Upper lobe of left lung (tissue), 6 donors: Measurements from ENCODE around the gene ARMC6. TPM values are rescaled to one million over a fixed set of nuclear protein-coding genes. Genes with fewer than 3 reads are reported as not detected.
A peak's percentile ranks its signal among the peaks of the same experiment; 100 is the strongest.

Experiments
- ATAC-seq, 2 donors: fragments of 200-7000 bp; cut with Tn5 transposase; one replicate each; pipeline ENCODE4 v1.9.1; 2022; ENCODE audit warnings: mild to moderate bottlenecking in 2 of 2, moderate library complexity in 2 of 2; ENCODE audit not compliant: low FRiP score in 2 of 2
- DNase-seq, 2 donors: peaks; one replicate each; pipeline ENCODE4 v3.0.0-alpha.2; 2019 to 2020
- H3K27ac ChIP-seq, 4 donors: fragments of 200-600 bp; sonication (generic); one replicate each; pipeline ENCODE4 v1.5.1; 2016 to 2019
- H3K27me3 ChIP-seq, 4 donors: fragments of 200-600 bp; sonication (generic); one replicate each; pipeline ENCODE4 v1.5.1; 2017 to 2019
- H3K36me3 ChIP-seq, 4 donors: fragments of 200-600 bp; sonication (generic); one replicate each; pipeline ENCODE4 v1.5.1; 2016 to 2019
- H3K4me1 ChIP-seq, 4 donors: fragments of 200-600 bp; sonication (generic); one replicate each; pipeline ENCODE4 v1.5.1; 2018 to 2019
- H3K4me3 ChIP-seq, 4 donors: fragments of 200-600 bp; sonication (generic); one replicate each; pipeline ENCODE4 v1.5.1; 2017 to 2019; ENCODE audit warnings: mild to moderate bottlenecking in 2 of 4, moderate library complexity in 1 of 4
- H3K9me3 ChIP-seq, 4 donors: fragments of 200-600 bp; sonication (generic); one replicate each; pipeline ENCODE4 v1.5.1; 2018 to 2019
- EP300 ChIP-seq, 4 donors: sonication (generic); formaldehyde crosslinking; IDR thresholded peaks; one replicate each; pipeline ENCODE4 v1.5.1; 2017; ENCODE audit warnings: antibody characterized with exemption in 4 of 4, control low read depth in 2 of 4
- POLR2A ChIP-seq, 4 donors: fragments of 450-650 bp; IDR thresholded peaks; one replicate each; pipeline ENCODE4 v1.5.1; 2016 to 2017; ENCODE audit warnings: antibody characterized with exemption in 4 of 4, mild to moderate bottlenecking in 2 of 4
- POLR2AphosphoS5 ChIP-seq, 2 donors: sonication (generic); formaldehyde crosslinking; IDR thresholded peaks; one replicate each; pipeline ENCODE4 v1.5.1; 2017; ENCODE audit warnings: antibody characterized with exemption in 2 of 2
- WGBS, 2 donors: methylation state at CpG; one replicate each; pipeline ENCODE4 v1.1.5; 2017 to 2018; 5-methylcytosine and 5-hydroxymethylcytosine counted together
- total RNA-seq, 6 donors: library from RNA; depleted of rRNA in 4 of 6; stranded (reverse); fragments of >200 nt in 4 of 6; gene quantifications; one replicate each; pipeline versions ENCODE4 v1.1.0 to v1.2.1, GENCODE V29; 2016 to 2021
- TF ChIP-seq, protein P1 (sequence below), 6 experiments: fragments of 450-650 bp in 4 of 6; fragments of 200-600 bp in 2 of 6; sonication (generic) in 2 of 6; IDR thresholded peaks; one replicate each; pipeline ENCODE4 v1.5.1; 2016 to 2019; ENCODE audit warnings: antibody characterized with exemption in 6 of 6
- donor health status: DM: no; HTN: no; CAD: no; lungs with moderate emphysema.
- donor health status: DM: no; HTN: yes; CAD: no; lungs with severe emphysema.

The ARMC6 gene
- total RNA-seq, 6 donors from 2014 or later, result 14.1 to 46.5 (median 26.8) TPM

DNA sequence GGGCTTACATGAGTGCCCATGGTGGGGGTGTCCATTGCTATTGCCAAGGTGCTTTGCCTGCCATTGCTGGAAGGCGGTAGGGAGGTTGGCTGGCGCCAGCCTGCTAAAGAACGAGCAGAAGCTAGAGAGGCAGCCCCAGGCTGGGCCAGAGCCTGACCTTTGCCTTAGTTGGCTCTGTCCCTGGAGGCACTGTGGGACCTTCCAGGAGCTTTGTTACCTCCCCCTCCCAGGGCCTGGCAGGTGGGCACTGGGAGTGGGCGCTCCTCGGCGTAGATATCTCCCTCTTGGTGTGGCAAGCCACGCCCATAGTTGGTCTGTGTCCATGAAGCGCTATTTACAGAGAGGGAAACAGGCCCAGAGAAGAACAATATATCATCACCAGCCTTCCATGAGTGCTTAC is 28.1 kb downstream of the ARMC6 start:
- no peak overlapping the region for H3K27ac ChIP-seq
- 86 to 100% methylated on average over 3 to 8 of the region's 8 CpGs for WGBS, 2 donors

DNA sequence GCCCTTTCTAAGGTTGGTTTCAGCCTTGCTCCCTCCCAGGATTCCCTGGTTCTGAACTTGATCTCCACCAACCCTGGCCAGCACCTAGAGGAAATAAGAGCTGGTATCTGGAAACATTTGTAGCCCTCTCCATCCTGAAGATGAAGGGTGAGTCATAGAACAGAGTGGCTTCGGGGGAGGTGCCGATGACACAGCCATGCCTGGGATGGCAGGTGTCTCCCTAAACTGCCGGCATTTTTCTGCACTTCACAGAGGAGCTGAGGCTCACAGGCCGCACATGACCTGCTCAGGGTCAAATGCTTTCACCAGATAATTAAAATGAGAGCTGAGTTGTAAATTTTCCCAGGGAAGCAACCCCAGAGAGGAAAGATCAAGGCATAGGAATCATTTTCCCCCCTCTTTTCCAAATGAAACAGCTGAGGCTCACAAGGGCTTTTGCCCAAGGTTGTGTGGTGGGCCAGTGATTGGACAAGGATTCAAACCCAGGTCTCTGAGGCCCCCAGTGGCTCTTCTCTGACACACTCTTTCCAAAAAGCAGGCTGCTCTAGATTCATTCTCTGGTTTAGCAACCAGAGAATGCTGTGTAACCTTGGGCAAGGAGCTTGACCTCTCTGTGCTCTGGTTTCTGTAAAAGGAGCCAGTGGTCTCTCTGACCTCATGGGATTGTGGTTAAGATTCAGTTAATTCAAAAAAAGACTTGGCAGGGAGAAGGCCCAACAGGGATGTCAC is 29.2 kb downstream of the ARMC6 start:
- Histone ChIP-seq H3K27me3 (no peaks in the 10 kb centered on the region), H3K27ac (peak overlapping the region; percentile 15 to 85 (median 77)), H3K36me3 (peaks cover 0 to 8% (median 3%) of the 10 kb centered on the region in 4 donors), H3K9me3 (no peaks in the 10 kb centered on the region), H3K4me3 (peak overlapping the region in 3 of 4 donors; percentile 68 to 94 (median 94)), H3K4me1 (peaks cover 18 to 36% (median 24%) of the 10 kb centered on the region in 4 donors)
- DNase-seq, result no peak
- ATAC-seq, result no peak
- TF ChIP-seq EP300 (IDR thresholded peaks at IDR 0.05) (no peak), POLR2AphosphoS5 (IDR thresholded peaks at IDR 0.05) (no peak), POLR2A (IDR thresholded peaks at IDR 0.05) (no peak)
- TF ChIP-seq, protein P1, sequence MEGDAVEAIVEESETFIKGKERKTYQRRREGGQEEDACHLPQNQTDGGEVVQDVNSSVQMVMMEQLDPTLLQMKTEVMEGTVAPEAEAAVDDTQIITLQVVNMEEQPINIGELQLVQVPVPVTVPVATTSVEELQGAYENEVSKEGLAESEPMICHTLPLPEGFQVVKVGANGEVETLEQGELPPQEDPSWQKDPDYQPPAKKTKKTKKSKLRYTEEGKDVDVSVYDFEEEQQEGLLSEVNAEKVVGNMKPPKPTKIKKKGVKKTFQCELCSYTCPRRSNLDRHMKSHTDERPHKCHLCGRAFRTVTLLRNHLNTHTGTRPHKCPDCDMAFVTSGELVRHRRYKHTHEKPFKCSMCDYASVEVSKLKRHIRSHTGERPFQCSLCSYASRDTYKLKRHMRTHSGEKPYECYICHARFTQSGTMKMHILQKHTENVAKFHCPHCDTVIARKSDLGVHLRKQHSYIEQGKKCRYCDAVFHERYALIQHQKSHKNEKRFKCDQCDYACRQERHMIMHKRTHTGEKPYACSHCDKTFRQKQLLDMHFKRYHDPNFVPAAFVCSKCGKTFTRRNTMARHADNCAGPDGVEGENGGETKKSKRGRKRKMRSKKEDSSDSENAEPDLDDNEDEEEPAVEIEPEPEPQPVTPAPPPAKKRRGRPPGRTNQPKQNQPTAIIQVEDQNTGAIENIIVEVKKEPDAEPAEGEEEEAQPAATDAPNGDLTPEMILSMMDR (IDR thresholded peaks at IDR 0.05), result no peak
- 80 to 88% methylated on average over 2 to 4 of the region's 4 CpGs for WGBS, 2 donors

More for the DNA sequence above, 28.1 kb downstream of the ARMC6 start:
- ATAC-seq (no peak), DNase-seq (peak in 1 of 2 donors; percentile 34)
- H3K9me3 ChIP-seq, result no peaks in the 10 kb centered on the region
- no peak overlapping the region for H3K4me3 ChIP-seq
- H3K36me3 ChIP-seq, result peaks cover 0 to 19% (median 11%) of the 10 kb centered on the region in 4 donors
- TF ChIP-seq POLR2A (IDR thresholded peaks at IDR 0.05) (no peak), POLR2AphosphoS5 (IDR thresholded peaks at IDR 0.05) (no peak), EP300 (IDR thresholded peaks at IDR 0.05) (no peak)
- TF ChIP-seq, protein P1 (IDR thresholded peaks at IDR 0.05), result no peak
- H3K4me1 ChIP-seq, result peaks cover 18 to 36% (median 24%) of the 10 kb centered on the region in 4 donors
- no peaks in the 10 kb centered on the region for H3K27me3 ChIP-seq

DNA sequence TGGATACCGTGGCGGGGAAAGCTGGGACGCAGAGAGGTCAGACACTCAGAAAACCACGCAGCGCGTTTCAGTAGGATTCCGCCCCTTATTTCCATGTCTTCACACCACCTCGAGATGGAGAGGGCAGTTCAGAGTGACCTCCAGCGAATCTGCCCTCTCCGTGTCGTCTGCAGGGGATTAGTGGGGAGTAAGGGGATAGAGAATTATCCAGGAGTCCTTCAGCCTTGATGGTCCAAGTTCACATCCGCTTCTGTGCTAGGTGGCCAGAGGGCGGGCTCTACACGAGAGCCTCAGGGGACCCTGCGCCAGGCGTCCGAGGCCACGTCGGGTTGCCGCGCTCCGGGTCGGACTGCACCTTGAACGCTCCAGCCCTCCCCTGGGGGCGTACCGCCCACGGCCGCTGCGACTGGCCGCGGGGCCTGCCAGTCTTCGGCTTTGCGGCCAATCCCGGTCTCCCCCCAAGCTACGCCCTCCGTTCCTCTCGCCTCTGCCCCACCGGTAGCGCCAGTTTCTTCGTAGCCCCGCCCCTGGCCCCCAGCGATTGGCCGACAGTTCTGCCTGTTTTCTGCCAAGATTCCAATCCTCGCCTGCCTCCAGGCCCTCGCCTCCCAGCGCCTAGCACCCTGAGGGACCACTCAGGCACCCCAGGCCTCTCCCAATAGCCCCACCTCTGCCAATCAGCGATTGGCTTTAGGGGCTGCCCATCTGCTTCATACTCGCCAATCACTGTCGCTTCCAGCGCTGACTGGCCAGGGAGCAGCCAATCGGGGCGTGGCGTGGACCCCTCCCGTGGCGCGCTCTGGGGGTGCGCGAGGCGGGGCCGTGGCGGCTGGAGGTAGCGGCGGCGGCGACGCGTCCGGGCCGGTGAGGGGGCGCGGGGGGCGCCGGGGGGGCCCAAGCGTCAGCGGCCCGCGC is 30.0 kb downstream of the ARMC6 start, which contains the start of gene SLC25A42:
Gene SLC25A42, plus strand, starts transcription at position 812 of the 915 bp plus-strand sequence. CDS start 32,131 bp downstream, outside the sequence.
- WGBS, 2 donors, result 7 to 9% methylated on average over 27 to 49 of the region's 77 CpGs
- Histone ChIP-seq H3K4me3 (peak within 1 kb of the TSS; percentile 68 to 94 (median 82)), H3K36me3 (no peaks in the 10 kb centered on the region), H3K4me1 (peaks cover 19 to 36% (median 27%) of the 10 kb centered on the region in 4 donors), H3K27me3 (no peaks in the 10 kb centered on the region), H3K9me3 (no peaks in the 10 kb centered on the region), H3K27ac (peak within 1 kb of the TSS; percentile 63 to 85 (median 77))
- ATAC-seq, result peak; percentile 97 to 98
- peak in 1 of 4 donors; percentile 49 for TF ChIP-seq POLR2A (IDR thresholded peaks at IDR 0.05)
- TF ChIP-seq EP300 (IDR thresholded peaks at IDR 0.05), result no peak
- TF ChIP-seq, protein P1 (IDR thresholded peaks at IDR 0.05), result peak in 1 of 6 experiments; percentile 12
- peak; percentile 16 to 43 for TF ChIP-seq POLR2AphosphoS5 (IDR thresholded peaks at IDR 0.05)
- peak; percentile 99 for DNase-seq

DNA sequence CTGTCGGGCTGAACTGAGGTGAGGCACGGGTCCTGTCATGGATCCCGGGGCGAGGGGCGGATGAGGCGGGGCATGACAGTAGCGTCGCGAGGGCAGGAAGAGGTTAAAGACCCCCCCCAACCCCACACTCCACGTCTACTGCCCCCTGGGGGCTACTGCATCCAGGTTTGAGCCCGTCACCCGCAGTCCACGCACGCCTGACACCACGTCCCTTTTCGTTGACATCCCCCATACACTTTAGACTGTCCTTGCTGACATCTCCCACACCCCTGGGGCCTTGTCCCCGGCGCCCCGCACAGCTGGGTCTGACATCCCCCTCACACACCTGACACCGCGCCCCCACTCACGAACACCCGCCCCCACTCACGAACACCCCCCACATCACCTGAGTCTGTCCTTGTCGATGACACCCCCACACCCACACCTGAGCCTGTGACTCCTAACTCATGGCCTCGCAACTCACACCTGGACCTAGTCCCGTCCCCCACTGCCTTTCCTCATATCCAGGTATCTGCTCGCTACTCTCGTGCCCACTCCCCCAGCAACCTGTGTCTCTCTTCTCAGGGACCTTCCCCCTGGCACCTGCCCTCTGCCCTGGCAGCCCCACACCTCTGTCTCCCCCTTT is 30.8 kb downstream of the ARMC6 start:
- ATAC-seq, result peak in 1 of 2 donors; percentile 1
- H3K36me3 ChIP-seq, result no peaks in the 10 kb centered on the region
- no peak for DNase-seq
- H3K9me3 ChIP-seq, result no peaks in the 10 kb centered on the region
- peak overlapping the region; percentile 68 to 94 (median 82) for H3K4me3 ChIP-seq
- peak overlapping the region; percentile 63 to 85 (median 70) for H3K27ac ChIP-seq
- peaks cover 25 to 39% (median 34%) of the 10 kb centered on the region in 4 donors for H3K4me1 ChIP-seq
- no peaks in the 10 kb centered on the region for H3K27me3 ChIP-seq
- WGBS, 2 donors, result 2 to 4% methylated on average over 20 to 21 of the region's 29 CpGs
- no peak for TF ChIP-seq EP300 (IDR thresholded peaks at IDR 0.05)
- TF ChIP-seq POLR2AphosphoS5 (IDR thresholded peaks at IDR 0.05), result no peak
- TF ChIP-seq POLR2A (IDR thresholded peaks at IDR 0.05), result no peak
- TF ChIP-seq, protein P1 (IDR thresholded peaks at IDR 0.05), result peak in 3 of 6 experiments; percentile 20 to 52 (median 24)
